ENCODE results near the gene PARP3. TPM values are rescaled to one million over a fixed set of nuclear protein-coding genes. Genes with fewer than 3 reads are reported as not detected.
"Not testable (repeated sequence)": the region's sequence is repeated elsewhere in the genome, so short reads cannot be mapped to it uniquely, and the experiment has no call there.

Gene PARP3
- total RNA-seq, 1 donor from 2014 or later = 14.3 TPM

GRCh38 chr3:51928438-51928837 is 13.7 kb upstream of the PARP3 start:
- no peak overlapping the region for H3K27ac ChIP-seq (replicated peaks)
- no peaks in the 10 kb centered on the region for H3K9me3 ChIP-seq (replicated peaks)
- intact Hi-C loops (cut with micrococcal nuclease) = no loop called here
- no peak for DNase-seq
- TF ChIP-seq, protein P1, sequence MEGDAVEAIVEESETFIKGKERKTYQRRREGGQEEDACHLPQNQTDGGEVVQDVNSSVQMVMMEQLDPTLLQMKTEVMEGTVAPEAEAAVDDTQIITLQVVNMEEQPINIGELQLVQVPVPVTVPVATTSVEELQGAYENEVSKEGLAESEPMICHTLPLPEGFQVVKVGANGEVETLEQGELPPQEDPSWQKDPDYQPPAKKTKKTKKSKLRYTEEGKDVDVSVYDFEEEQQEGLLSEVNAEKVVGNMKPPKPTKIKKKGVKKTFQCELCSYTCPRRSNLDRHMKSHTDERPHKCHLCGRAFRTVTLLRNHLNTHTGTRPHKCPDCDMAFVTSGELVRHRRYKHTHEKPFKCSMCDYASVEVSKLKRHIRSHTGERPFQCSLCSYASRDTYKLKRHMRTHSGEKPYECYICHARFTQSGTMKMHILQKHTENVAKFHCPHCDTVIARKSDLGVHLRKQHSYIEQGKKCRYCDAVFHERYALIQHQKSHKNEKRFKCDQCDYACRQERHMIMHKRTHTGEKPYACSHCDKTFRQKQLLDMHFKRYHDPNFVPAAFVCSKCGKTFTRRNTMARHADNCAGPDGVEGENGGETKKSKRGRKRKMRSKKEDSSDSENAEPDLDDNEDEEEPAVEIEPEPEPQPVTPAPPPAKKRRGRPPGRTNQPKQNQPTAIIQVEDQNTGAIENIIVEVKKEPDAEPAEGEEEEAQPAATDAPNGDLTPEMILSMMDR (IDR thresholded peaks at IDR 0.05; ENCODE audit: borderline replicate concordance) = no peak
- no peaks in the 10 kb centered on the region for H3K4me1 ChIP-seq
- no peak overlapping the region for H3K4me3 ChIP-seq
- H3K36me3 ChIP-seq = peaks cover 11% of the 10 kb centered on the region
- H3K27me3 ChIP-seq (ENCODE audit: low read depth) = no peaks in the 10 kb centered on the region

DNA sequence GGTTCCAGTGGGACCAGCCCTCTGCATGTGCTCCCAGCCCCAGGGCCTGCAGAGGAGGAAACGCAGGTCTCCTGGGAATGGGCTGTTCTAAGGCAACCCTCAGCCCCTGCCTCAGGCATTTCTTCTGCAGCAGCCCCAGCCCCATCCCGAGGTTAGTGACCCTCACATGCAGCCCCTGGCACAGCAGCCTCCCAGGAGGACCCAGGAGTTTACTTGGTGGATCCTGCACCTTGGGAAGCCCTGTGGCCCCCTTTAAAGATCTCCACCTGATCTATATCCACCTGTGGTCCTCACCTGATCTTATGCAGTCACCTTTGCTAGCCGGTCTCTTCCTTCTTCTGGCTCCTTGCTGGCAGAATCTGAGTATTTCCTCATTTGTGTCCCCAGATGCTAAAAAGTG is 13.2 kb upstream of the PARP3 start:
- H3K27me3 ChIP-seq (ENCODE audit: low read depth); H3K9me3 ChIP-seq (replicated peaks); H3K27ac ChIP-seq (replicated peaks); H3K4me3 ChIP-seq; H3K4me1 ChIP-seq; intact Hi-C loops (cut with micrococcal nuclease); DNase-seq: not testable (repeated sequence)
- H3K36me3 ChIP-seq = peaks cover 16% of the 10 kb centered on the region

- peaks cover 21% of the 10 kb centered on the region for H3K36me3 ChIP-seq
- H3K27me3 ChIP-seq (ENCODE audit: low read depth) = no peaks in the 10 kb centered on the region
- no peaks in the 10 kb centered on the region for H3K4me1 ChIP-seq
- intact Hi-C loops (cut with micrococcal nuclease) = no loop called here
- no peaks in the 10 kb centered on the region for H3K9me3 ChIP-seq (replicated peaks)
- no peak for DNase-seq
- no peak overlapping the region for H3K4me3 ChIP-seq
- TF ChIP-seq, protein P1 (IDR thresholded peaks at IDR 0.05; ENCODE audit: borderline replicate concordance) = no peak
- no peak overlapping the region for H3K27ac ChIP-seq (replicated peaks)
Measured at GRCh38 chr3:51929420-51930003, 12.7 kb upstream of the PARP3 start.

DNA sequence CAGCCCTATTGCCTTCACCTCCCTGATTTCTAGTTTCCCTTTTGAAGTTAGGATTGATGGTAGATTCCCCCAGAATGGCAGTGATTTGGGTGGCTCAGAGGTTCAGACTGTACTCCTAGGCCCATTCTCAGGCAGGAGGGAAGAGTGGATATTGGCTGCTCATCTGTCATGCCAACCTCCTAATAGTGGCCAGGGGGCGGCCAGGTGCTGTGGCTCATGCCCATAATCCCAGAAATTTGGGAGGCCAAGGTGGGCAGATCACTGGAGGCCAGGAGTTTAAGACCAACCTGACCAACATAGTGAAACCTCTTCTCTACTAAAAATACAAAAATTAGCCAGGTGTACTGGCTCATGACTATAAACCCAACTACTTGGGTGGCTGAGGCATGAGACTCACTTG is 11.7 kb upstream of the PARP3 start:
- TF ChIP-seq, protein P1 (IDR thresholded peaks at IDR 0.05; ENCODE audit: borderline replicate concordance) = no peak
- no peaks in the 10 kb centered on the region for H3K4me1 ChIP-seq
- H3K9me3 ChIP-seq (replicated peaks) = no peaks in the 10 kb centered on the region
- intact Hi-C loops (cut with micrococcal nuclease) = no loop called here
- H3K36me3 ChIP-seq = peaks cover 31% of the 10 kb centered on the region
- H3K4me3 ChIP-seq = no peak overlapping the region
- H3K27ac ChIP-seq (replicated peaks) = no peak overlapping the region
- no peaks in the 10 kb centered on the region for H3K27me3 ChIP-seq (ENCODE audit: low read depth)
- no peak for DNase-seq

GRCh38 chr3:51931756-51932155 is 10.4 kb upstream of the PARP3 start:
- Histone ChIP-seq H3K9me3 (replicated peaks) (no peaks in the 10 kb centered on the region), H3K27me3 (ENCODE audit: low read depth) (no peaks in the 10 kb centered on the region), H3K36me3 (peaks cover 44% of the 10 kb centered on the region), H3K4me1 (no peaks in the 10 kb centered on the region), H3K4me3 (no peak overlapping the region), H3K27ac (replicated peaks) (no peak overlapping the region)
- intact Hi-C loops (cut with micrococcal nuclease) = no loop called here
- no peak for DNase-seq
- TF ChIP-seq, protein P1 (IDR thresholded peaks at IDR 0.05; ENCODE audit: borderline replicate concordance) = no peak

- intact Hi-C loops (cut with micrococcal nuclease) = no loop called here
- H3K9me3 ChIP-seq (replicated peaks) = no peaks in the 10 kb centered on the region
- H3K4me1 ChIP-seq = no peaks in the 10 kb centered on the region
- no peaks in the 10 kb centered on the region for H3K27me3 ChIP-seq (ENCODE audit: low read depth)
- no peak overlapping the region for H3K4me3 ChIP-seq
- peaks cover 54% of the 10 kb centered on the region for H3K36me3 ChIP-seq
- TF ChIP-seq, protein P1 (IDR thresholded peaks at IDR 0.05; ENCODE audit: borderline replicate concordance) = no peak
- H3K27ac ChIP-seq (replicated peaks) = no peak overlapping the region
- DNase-seq = no peak
Measured at GRCh38 chr3:51932471-51933370, 9.4 kb upstream of the PARP3 start.
